DMS 273 treated with DMSO at 0.1 percent for 48 hours (cell line): Measurements from ENCODE around the gene SLC13A2.

Experiments used
- DNase-seq: peaks from one replicate; lab custom pipeline; 2025; lab: John Stamatoyannopoulos, UW

Gene SLC13A2

DNA sequence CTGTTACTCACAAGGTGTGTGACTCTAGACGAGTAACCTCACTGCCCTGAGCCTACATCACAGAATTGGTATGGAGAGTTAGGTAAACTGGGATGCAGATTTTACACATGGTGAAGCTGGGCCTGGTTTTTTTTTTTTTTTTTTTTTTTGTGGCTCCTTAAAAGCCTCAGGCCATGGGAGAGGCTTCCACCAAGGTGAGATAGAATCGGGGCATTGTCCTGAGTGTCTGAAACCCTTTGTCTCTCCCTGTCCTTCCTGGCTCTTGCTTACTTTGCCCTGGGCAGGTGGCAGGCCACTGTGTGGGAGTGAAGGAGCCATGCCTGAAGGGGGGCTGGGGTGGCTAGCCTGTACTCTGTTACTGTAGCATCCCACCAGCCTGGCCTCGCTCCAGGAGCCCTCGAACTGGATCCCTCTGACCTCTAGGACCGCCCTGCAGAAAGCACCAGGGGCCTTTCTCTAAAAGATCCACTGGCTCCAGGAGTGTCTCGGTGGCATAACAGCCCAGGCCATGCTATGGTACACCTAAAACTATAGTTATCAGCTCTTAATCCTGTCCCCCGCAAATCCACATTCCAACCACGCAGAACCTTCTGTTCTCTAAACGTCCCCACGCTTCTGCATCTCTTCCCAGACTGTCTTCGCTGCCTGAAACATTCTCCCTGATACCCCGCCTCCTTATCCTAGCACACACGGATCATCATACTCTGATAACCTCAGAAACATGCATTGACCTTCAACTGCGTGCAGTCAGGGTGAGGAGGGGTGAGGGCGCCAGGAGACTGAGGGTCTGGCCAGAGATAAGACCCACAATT is 1.7 kb upstream of the SLC13A2 start:
- no peak for DNase-seq

- no peak for DNase-seq
Measured at GRCh38 chr17:28472871-28473497, 460 bp upstream of the SLC13A2 start.

GRCh38 chr17:28474111-28474531 is 677 bp downstream of the SLC13A2 start:
- DNase-seq: no peak

DNA sequence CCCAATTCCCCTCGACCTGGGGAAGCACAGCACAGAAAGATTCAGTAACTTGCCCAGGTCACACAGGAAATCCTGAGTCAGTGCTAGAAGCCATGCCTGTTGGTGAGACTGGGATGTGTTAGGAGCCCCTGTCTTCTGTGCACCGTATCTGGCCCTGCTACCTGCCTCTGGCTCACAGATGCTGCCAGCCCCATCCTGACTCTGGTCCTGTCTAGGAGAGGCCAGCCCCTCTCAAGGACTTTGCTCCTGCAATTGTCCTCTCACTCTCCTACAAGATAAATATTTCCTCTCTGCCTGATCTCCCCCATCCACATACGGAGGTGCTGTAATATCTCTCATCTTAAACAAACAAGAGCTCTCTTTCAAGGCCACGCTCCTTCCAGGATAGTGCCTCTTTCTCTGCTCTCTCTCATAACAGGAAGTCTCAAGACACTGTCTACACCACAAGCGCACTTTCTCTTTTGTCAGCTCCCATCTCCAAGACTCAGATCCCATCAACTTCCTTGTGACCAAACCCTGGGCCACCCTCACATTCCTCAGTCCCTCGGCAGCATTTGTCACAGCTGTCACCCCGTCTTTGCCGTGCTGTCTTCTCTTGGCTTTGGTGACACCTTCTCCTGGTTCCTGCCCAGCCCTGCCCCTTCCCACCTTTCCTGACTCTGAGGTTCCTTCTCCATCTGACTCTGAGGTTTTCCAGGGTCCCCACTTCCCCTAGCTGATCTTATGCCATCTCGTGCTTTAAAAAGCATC is 1.9 kb downstream of the SLC13A2 start:
- no peak for DNase-seq

DNA sequence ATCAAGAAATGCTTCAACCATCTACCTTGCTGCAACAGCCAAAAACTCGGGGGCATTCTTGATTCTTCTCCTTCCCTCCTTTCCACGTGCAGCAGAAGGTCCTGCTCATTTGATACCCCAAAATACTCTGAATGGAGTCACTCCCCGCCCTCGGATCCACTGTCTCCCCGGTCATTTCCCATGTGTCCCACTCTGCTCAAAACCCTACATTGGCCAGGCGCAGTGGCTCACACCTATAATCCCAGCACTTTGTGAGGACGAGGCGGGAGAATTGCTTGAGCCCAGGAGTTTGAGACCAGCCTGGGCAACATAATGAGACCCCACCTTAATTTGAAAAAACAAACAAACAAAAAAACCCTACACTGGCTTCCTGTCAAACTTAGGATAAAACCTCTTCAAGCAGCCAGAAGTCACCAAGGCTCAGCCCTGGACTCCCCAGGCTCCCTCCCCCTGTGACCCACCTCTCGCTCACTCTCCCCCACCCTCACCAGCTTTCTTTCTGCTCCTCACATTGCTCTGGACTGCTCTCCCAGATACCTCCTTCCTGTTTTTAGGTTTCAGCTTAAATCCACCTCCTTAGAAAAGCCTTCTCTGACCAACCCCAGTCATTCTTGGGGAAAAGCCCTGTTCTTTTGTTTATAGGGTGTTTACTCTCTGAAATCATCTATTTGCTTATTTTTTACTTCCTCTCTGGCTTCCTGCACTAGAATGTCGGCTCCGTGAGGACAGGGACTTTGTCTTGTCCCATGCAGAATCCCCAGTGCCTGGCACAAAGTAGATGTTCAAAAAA is 2.8 kb downstream of the SLC13A2 start:
- no peak for DNase-seq

DNA sequence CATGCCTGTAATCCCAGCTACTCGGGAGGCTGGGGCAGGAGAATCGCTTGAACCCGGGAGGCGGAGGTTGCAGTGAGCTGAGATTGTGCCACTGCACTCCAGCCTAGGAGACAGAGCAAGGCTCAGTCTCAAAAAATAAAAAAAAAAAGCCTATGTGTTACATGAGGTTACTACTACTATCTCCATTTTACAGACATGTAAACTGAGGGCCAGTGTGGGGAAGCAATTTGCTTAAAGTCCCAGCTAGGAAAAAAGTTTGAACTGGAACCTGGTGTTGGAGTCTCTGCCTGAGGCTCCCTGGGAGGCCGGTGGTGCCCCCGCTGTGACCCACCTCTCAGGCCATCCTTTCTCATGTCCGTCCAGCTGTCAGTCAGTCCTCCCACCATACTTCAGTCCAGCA is 4.5 kb downstream of the SLC13A2 start:
- no peak for DNase-seq

GRCh38 chr17:28478712-28479615 is 5.5 kb downstream of the SLC13A2 start:
- DNase-seq: no peak

- no peak for DNase-seq
Measured at GRCh38 chr17:28480278-28480677, 6.8 kb downstream of the SLC13A2 start.

- no peak for DNase-seq
Measured at GRCh38 chr17:28480799-28481571, 7.5 kb downstream of the SLC13A2 start.

DNA sequence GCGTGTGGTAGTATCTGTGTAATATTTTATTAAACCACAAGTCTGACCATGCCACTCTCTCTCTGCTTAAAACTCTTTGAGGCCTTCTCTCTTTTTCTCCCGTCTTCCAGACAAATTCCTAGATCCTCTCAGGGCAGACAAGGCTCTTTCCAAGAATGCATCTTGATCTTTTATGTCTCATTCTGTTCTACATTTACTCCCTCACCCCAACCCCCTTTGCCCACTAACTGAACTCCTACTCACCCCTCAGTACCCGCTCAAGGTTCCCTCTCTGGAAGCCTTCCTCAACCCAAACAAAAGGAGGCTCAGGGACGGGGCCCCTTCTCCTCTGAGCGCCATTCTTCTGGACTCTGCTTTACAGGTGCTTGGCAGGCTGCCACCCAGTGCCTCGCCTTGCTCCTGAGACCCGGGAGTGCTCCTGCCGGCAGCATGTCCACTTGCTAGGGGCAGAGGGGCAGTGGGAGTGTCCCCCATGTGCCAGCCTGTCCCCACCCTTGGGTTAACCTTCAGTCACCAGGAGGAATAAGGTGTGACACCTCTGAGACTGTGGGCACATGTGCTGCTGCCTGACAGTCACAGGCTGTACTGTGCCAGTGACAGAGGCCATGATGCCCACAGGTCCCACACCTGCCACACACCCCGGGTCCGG is 9.2 kb downstream of the SLC13A2 start:
- no peak for DNase-seq

- no peak for DNase-seq
Measured at GRCh38 chr17:28484296-28484695, 10.9 kb downstream of the SLC13A2 start.

DNA sequence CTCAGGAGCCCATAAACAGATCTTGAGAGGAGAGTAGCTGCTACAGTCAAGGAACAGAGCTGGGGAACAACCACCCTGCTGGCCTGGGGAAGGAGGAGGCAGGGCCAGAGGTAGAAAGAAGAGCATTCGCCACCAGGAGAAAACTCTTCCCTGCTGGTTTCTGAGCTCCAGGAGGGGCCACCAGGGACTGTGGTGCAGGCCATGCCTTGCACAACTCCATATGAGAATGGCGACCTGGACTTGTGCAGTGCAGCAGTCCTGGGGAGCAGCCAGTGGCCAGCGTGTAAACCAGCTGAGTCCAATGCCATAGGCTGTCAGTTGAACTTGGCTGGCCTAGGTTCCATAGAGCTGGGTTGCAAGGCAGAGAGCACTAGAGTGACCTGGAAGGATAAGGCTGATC is 11.6 kb downstream of the SLC13A2 start:
- no peak for DNase-seq

- DNase-seq: no peak
Measured at GRCh38 chr17:28487881-28488532, 14.6 kb downstream of the SLC13A2 start.

- no peak for DNase-seq
Measured at GRCh38 chr17:28488533-28489276, 15.3 kb downstream of the SLC13A2 start.

DNA sequence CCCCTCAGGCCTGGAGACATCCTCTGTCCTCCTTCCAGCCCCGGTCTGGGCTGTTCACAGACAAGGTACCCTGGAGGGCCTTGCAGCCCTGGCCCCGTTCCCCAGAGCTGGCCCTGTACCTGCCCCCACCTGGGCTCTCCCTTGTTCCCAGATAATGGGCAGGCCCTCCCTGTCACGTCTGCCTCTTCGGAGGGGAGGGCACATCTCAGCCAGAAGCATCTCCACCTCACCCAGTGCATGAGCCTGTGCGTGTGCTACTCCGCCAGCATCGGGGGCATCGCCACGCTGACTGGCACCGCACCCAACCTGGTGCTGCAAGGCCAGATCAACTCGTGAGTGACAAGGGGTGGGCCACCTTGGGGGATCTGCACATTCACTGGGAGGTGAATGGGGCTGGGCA is 17.8 kb downstream of the SLC13A2 start:
- DNase-seq: no peak

- no peak for DNase-seq
Measured at GRCh38 chr17:28491860-28492259, 18.4 kb downstream of the SLC13A2 start.

GRCh38 chr17:28492352-28493310 is 19.2 kb downstream of the SLC13A2 start:
- no peak for DNase-seq
